HG02943 (cell line): ENCODE data around the gene KIF4B.
"Not testable (repeated sequence)": the region's sequence is repeated elsewhere in the genome, so short reads cannot be mapped to it uniquely, and the experiment has no call there.

Experiments
- ATAC-seq: cut with Tn5 transposase; IDR thresholded peaks from one replicate; pipeline ENCODE4 v1.9.1; 2021; ENCODE audit warnings: mild to moderate bottlenecking, low read depth, moderate library complexity; ENCODE audit not compliant: unreplicated experiment

KIF4B gene, protein sequence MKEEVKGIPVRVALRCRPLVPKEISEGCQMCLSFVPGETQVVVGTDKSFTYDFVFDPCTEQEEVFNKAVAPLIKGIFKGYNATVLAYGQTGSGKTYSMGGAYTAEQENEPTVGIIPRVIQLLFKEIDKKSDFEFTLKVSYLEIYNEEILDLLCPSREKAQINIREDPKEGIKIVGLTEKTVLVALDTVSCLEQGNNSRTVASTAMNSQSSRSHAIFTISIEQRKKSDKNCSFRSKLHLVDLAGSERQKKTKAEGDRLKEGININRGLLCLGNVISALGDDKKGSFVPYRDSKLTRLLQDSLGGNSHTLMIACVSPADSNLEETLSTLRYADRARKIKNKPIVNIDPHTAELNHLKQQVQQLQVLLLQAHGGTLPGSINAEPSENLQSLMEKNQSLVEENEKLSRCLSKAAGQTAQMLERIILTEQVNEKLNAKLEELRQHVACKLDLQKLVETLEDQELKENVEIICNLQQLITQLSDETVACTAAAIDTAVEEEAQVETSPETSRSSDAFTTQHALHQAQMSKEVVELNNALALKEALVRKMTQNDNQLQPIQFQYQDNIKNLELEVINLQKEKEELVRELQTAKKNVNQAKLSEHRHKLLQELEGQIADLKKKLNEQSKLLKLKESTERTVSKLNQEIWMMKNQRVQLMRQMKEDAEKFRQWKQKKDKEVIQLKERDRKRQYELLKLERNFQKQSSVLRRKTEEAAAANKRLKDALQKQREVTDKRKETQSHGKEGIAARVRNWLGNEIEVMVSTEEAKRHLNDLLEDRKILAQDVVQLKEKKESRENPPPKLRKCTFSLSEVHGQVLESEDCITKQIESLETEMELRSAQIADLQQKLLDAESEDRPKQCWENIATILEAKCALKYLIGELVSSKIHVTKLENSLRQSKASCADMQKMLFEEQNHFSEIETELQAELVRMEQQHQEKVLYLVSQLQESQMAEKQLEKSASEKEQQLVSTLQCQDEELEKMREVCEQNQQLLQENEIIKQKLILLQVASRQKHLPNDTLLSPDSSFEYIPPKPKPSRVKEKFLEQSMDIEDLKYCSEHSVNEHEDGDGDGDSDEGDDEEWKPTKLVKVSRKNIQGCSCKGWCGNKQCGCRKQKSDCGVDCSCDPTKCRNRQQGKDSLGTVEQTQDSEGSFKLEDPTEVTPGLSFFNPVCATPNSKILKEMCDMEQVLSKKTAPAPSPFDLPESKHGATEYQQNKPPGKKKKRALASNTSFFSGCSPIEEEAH

DNA sequence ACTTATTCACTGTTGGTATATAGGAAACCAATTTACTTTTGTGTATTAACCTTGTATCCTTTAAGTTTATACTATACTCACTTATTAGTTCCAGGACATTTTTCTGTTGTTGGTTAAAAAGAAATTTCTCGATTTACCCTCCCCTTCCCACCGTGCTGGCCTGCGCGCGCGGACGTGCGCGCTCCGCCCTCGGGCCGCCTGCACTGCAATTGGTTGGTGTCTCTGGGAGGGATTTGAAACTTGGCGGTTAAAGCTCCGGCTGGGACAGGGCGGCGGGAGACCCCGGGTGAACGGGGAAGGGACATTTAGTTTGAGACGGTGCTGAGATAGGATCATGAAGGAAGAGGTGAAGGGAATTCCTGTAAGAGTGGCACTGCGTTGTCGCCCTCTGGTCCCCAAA, at the start of gene KIF4B:
Gene KIF4B (plus strand): TSS at position 230 of the 400 bp plus-strand sequence. CDS start 105 bp downstream, at position 335.
- ATAC-seq, result no peak

DNA sequence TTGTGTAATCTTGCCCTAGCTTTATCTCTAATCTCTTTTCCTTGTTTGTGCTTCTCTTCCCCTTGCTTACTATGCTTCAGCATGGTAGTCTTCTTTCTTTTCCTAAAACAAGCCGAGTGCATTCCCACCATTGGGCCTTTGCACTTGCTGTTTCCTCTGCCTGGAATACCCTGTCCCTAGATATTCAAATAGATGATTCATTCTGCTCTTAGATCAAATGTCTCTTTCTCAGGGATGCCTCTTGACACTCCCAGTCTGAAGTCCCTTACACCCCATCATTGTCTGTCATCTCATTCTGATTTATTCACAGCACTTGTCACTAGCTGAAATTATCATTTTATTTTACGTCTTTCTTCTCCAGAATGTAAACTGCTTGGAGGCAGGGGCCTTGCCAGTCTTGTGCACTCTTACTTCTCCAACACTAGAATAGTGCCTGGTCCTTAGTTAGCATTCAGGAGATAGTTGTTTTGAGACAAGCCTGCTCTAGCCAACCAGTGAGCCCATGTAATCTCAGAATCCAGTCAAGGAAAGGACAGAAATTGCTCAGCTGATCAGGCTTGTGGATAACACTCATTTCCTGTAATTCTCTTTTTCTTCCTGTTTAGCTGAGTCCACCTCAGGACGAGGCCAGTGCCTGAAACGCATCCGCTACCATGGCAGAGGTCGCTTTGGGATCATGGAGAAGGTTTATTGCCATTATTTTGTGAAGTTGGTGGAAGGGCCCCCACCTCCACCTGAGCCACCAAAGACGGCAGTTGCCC, 47.3 kb upstream of the KIF4B start:
- ATAC-seq, result no peak

DNA sequence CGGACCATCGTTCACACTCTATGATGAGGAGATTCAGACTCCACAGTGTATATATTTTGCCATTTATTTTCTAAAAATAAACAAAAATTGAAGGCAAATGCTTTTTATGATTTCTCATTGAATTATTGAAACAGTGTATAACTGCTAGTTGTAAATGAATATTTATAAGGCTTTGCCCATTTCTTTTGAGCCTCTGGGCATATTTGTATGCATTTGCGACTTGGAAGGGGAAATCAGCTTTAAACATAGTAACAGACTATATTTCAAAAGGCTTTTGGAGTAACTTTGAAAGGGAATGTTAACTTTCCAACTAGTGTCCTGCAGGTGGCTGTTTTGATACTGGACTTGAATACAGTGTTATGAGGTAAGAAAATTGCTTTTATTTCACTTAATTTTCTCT, 46.7 kb upstream of the KIF4B start:
- ATAC-seq, result no peak

DNA sequence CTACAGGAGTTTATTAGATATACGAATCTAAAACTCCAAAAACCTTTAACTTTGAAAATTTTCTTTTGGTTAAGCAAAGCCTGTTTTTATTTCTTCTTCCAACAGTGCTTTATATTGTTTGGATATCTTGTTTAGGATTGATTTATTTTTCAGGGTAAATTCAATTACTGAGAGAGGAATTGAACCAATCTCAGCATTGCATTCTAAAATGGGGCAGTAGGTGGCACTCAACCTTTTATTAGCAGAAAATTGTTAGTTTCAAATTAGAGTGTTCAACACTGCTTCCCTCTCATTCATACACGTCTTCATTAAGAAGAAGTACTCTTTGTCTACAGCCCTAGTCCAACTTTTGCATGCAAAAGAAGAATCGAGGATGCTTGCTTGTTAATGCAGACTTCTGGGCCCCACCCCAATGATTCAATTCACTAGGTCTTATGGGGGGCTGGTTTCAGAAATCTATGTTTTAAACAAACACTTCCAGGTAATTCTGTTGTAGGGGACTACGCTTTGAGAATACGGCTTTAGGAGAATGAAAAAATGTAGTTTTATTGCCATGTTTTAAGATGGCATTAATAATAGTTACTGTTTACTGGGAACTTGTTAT, 46.0 kb upstream of the KIF4B start:
- no peak for ATAC-seq

DNA sequence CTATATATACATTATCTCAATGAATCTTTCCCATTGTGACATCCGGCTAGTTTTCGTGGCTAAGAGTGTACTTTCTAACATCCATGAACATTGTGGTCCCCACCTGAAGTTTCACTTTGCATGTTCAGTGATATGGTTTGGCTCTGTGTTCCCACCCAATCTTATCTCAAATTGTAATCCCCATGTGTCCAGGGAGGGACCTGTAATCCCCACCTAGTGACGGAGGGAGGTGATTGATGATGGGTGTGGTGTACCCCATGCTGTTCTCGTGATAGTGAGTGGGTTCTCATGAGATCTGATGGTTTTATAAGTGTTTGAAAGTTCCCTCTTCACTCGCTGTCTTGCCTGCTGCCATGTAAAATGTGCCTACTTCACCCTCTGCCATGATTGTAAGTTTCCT, 44.6 kb upstream of the KIF4B start:
- no peak for ATAC-seq

DNA sequence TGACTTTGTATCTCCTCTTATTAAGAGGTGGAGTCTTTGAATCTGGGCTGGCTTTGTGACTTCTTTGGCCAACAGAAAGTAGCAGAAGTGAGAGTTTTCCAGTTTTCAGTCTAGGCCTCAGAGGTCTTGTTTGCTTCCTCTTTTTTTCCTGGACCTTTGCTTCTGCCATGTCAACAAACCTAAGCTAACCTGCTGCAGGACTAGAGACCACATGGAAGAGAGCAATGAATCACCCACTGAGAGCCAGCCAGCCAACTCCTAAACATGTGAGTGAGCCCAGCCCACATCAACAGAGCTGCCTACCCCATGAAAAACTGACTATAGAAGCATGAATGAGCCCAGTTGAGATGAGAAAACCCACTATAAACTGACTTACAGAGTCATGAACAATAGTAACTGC, 42.8 kb upstream of the KIF4B start:
- no peak for ATAC-seq

DNA sequence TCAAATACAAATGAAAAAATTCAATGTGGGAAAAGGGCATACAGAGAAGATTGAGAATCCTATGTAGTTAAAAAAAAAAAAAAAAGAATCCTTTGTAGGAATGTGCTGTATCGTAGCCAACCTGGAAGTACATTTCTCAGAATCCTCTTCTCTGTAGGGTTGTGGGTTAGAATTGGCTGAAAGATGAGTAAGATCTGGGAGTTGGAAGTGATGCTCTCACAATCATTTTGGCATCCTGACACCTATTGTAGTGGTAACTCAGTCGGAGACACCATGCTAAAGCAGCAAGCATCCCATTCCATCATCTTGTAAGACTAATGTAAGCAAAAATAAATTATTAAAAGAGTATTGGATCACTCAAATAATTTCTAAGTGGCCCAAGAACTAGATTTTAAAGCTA, 42.1 kb upstream of the KIF4B start:
- ATAC-seq, result no peak

DNA sequence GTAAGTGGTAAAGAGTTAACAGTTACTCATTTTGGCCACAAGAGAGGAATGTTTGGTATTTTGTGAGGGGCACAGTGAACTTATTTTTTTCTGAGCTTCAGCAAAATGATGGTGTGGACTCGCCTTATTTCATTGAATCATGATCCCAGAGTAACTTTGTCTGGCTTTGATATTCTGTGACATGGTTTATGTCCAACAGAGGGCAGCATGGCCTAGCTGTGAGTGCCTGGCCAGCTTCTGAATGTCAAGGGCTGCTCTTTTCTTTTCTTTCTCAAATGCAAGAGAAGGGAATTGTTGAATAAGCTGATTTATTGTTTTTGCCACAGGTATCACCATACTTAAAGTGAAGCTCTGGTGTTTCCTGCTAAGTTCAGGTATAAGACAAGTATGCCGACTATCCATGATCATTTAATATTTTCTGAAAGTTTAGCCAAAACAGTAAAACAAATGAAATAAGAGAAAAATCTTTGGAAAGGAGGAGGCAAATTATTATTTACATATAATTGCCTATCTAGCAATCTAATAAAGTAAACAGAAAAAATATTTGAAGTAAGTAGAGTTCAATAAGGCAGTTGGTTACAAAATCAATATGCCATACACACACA, 41.0 kb upstream of the KIF4B start:
- ATAC-seq, result no peak

DNA sequence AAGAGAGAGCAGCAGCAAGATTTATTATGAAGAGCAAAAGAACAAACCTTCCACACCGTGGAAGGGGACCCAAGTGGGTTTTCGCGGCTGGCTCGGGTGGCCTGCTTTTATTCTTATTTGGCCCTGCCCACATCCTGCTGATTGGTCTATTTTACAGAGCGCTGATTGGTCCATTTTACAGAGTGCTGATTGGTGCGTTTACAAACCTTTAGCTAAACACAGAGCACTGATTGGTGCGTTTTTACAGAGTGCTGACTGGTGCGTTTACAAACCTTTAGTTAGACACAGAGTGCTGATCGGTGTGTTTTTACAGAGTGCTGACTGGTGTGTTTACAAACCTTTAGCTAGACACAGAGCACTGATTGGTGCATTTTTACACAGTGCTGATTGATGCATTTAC, 37.5 kb upstream of the KIF4B start:
- not testable (repeated sequence) for ATAC-seq

DNA sequence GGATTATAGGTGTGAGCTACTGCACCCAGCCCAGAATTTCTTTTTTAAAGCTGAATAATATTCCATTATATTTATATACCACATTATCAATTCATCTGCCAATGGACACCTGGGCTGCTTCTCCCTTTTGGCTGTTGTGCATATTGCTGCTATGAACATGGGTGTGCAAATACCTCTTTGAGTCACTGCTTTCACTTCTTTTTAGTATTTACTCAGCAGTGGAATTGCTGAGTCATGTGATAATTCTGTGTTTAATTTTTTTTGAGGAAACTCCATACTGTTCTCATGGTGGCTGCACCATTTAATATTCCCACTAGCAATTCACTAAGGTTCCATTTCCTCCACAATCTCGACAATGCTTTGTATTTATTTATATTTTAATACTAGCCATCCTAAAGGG, 36.1 kb upstream of the KIF4B start:
- ATAC-seq, result no peak

DNA sequence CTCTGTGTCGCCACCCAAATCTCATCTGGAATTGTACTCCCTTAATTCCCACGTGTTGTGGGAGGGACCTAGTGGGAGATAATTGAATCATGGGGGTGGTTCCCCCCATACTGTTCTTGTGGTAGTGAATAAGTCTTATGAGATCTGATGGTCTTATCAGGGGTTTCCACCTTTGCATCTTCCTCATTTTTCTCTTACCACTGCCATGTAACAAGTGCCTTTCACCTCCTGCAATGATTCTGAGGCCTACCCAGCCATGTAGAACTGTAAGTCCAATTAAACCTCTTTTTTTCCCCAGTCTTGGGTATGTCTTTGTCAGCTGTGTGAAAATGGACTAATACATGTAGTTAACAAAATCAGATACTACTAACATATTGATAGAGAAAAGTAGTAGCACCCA, 35.3 kb upstream of the KIF4B start:
- not testable (repeated sequence) for ATAC-seq

DNA sequence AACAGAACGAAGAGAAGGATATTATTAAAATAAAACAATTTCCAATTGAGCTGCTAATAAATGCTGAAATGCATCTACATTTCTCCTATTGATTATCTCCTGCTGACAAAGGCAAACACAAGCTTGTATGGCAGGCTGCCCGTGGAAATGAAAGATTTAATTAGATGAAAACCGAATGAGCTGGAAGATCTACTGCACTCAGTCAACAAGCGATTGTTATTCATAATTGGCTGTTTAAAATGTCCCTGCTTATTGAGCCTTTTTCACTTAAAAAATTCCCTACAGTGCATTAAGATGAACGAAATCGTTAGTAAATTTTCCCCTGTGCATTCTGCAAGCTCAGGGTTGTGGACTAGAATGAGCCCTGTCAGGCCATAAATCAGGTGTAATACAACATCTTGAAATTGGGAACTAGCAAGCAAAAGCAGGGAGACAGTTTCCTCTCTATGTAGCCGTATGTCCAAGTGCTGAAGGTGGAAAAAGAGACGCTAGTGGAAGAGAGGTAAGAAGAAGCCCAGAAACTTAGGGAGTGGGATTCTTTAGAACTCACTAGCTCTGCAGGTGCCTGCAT, 28.5 kb upstream of the KIF4B start:
- ATAC-seq, result no peak

DNA sequence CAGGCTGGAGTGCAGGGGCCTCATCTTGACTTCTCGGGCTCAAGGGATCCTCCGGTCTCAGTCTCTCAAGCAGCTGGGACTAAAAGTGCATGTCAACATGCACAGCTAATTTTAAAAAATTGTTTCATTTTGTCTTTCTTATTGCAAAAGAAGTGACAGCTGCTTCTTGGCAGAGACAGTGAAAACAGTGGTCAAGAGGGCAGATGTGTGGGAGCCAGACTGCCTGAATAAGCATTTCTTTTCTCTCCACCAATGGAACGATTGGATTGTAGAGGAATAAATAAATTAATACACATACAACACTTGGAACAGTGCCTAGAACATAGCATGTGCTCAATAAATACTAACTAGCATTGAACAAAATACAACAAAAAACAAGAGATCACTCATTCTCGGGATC, 27.4 kb upstream of the KIF4B start:
- ATAC-seq, result no peak

DNA sequence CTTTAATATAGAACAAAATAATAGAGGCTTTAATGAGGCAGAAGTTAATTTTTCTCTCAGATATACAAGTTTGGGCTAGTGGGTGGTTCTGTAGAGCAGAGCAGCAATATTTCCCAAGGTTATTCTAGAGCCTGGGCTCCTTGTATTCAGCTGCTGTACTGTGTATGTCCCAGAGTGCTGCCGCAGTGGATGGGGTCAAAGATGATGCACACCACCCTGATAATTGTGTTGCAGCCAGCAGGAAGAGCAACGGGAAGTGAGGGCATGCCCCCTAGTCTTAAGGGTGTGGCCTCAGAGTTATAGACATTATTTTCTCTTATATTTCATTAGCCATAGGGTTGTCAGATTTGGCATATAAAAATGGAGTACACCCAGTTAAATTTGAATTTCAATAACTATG, 23.9 kb upstream of the KIF4B start:
- ATAC-seq, result no peak

DNA sequence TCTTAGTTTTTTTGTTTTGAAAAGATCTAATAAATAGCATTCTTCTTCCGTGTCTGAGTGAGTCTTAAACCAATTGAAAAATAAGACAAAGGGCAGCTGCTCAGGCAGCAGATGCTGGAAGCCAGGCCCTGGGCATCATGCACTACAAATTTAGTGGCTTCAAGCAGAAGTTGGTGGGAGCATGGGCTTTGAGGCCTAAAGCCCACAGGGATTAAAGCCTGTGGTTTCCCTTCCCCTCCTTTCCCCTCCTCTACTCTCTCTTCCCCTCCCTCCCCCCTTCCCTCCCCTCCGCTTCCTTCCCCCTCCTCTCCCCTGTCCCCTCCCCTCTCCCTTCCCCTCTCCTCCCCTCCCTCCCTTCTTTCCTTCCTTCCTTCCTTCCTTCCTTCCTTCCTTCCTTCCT, 20.1 kb upstream of the KIF4B start:
- ATAC-seq, result no peak

DNA sequence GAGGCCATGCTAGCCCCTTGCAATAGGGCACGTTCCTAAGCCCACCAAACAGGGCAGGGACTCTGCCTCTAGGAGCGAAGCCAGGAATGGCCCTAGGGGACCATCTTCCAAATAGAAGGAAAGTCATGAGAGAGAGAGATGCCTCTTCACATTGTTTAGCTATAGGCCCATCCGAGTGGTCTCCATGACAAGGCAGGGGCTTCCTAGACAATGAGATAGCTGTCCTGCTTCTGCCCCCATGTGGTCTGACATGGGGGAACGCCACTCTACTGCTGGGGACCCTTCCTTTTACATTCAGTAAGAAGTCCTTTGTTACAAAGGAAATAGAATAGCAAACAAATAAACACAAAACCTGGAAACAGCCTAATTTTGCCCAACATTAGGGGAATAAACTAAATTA, 17.9 kb upstream of the KIF4B start:
- no peak for ATAC-seq

DNA sequence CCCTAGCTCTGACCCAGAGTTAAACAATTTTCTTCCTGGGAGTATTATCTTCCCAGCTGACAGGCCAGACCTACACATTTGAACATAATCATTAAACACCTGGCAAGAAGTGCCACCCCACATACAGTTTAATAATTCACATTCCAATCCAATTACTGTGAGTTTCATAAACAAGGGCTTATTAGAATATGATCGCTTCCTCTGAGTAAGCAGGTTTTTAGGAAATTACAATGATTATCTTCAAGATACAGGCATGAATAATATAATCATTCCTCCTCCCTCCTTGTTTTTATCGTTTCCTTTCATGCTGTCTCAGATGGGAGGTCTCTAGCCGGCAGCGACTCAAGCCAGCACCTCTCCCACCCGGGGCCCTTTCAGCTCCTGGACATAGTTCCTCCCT, 15.8 kb upstream of the KIF4B start:
- no peak for ATAC-seq

DNA sequence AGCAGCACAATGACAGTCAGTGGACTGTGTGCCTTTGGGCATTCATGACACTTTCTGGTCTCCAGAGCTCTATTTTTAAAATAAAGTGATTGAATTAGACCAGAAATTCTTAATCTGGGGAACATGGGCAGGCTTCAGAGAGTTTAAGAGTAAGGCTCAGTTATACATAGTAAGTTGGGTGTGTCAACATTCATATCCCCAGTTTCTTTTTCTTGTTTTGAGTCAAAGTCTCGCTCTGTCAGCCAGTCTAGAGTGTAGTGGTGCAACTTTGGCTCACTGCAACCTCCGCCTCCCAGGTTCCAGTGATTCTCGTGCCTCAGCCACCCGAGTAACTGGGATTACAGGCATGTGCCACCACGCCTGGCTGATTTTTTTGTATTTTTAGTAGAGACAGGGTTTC, 13.7 kb upstream of the KIF4B start:
- no peak for ATAC-seq

DNA sequence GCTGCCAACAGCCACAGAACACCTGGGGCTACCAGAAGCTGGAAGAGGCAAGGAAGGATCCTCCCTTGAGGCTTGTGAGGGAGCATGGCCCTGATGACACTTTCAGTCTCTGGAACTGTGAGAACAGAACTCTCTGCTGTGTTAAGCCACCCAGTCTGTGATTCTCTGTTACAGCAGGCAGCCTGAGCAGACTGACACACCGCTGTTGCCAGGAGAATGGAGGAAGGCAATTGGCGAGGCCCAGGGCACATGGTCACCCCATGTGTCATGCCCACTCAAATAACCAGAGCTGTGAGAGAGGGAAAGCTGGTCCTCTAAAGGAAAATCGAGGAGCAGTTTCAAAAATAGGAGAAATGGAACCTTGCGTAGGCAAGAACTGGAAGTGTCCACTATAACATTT, 12.0 kb upstream of the KIF4B start:
- ATAC-seq, result no peak
